ENCODE measurements around the gene BHLHA15.

Gene BHLHA15

DNA sequence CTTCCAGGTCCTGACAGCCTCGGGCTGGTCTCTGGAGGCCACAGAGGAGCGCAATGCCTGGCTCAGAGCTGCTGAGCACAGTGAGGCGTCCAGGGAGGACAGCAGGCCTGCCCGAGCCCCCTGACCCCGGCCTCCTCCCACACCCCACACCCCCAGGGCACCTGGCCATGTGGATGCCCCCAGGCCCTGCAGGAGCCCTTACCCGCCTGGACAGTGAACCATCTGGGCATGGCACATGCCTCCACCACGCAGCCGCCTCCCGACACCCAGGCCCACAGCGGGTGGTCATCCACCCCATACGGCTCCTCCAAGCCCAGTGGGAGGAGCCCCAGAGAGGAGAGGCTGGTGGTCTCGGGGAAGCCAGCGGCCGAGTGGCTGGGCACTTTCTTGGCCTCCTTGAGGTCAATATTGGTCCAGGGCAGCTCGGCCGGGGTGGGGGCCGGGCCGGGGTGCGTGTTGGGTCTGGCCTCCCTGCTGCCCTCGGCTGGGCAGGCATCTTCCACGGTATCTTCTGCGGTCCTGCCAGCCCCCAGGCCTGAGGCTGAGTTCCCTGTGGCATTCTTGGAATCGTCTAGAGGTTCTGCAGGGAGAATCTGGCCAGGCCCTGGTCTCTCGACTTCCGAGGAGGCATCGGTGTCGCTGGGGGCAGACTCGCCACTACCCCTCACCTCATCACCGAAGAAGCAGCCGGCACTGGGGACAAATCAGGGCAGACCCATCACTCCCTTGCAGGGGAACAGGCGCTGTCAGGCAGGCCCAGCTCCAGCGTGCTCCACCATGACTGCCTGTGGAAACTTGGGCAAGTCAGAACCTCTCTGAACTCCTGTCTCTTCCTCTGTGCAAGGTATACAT, 22.2 kb downstream of the BHLHA15 start:
- TF ChIP-seq, protein P1, sequence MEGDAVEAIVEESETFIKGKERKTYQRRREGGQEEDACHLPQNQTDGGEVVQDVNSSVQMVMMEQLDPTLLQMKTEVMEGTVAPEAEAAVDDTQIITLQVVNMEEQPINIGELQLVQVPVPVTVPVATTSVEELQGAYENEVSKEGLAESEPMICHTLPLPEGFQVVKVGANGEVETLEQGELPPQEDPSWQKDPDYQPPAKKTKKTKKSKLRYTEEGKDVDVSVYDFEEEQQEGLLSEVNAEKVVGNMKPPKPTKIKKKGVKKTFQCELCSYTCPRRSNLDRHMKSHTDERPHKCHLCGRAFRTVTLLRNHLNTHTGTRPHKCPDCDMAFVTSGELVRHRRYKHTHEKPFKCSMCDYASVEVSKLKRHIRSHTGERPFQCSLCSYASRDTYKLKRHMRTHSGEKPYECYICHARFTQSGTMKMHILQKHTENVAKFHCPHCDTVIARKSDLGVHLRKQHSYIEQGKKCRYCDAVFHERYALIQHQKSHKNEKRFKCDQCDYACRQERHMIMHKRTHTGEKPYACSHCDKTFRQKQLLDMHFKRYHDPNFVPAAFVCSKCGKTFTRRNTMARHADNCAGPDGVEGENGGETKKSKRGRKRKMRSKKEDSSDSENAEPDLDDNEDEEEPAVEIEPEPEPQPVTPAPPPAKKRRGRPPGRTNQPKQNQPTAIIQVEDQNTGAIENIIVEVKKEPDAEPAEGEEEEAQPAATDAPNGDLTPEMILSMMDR (IDR thresholded peaks at IDR 0.05; ENCODE audit: low read depth, low read length, missing control alignments) = no peak
- DNase-seq (ENCODE audit: extremely low read depth, low read depth) = no peak
- no peak overlapping the region for H3K4me3 ChIP-seq (replicated peaks; ENCODE audit: low read depth, low read length)

DNA sequence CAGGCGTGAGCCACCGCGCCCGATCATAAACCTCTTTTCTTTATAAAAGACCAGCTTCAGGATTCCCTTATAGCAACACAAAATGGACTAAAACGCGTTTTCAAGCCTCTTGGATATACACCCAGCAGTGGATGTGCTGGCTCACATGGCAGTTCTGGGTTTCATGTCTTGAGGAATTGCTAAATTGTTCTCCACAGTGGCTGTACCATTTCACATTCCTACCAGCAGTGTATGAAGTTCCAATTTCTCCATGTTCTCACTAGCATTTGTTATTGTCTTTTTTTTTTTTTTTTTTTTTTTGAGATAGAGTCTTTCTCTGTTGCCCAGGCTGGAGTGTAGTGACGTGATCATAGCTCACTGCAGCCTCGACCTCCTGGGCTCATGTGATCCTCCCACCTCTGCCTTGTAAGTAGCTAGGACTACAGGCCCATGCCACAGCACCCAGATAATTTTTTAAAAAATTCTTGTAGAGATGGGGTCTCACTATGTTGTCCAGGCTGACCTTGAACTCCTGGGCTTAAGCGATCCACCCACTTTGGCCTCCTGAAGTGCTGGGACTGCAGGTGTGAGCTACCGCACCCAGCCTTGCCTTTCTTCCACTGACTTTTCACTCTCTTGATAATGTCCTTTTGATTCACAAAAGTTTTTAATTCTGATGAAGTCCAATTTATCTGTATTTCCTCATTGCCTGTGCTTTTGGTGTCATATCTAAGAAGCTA, 23.3 kb downstream of the BHLHA15 start:
- DNase-seq (ENCODE audit: extremely low read depth, low read depth) = no peak
- H3K4me3 ChIP-seq (replicated peaks; ENCODE audit: low read depth, low read length) = no peak overlapping the region
- TF ChIP-seq, protein P1 (IDR thresholded peaks at IDR 0.05; ENCODE audit: low read depth, low read length, missing control alignments) = no peak

DNA sequence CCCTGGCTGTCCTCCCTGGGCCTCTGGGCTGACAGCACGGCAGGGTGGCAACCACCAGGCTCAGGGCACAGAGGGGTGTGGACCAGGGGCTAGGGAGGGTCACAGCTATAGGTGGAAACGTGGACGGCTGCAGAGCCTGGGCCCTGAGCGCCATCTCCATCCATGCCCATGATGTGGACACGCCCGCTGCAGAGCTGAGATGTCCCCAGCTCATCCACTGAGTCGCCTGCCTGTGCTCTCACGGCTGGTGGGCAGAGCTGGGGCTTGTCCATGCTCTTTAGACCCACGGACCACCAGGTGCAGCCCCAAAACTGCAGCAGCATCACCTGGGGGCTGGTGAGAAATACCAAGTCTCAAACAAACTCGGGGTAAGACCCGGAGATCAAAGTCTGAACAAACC, 24.7 kb downstream of the BHLHA15 start:
- no peak for DNase-seq (ENCODE audit: extremely low read depth, low read depth)
- H3K4me3 ChIP-seq (replicated peaks; ENCODE audit: low read depth, low read length) = no peak overlapping the region
- TF ChIP-seq, protein P1 (IDR thresholded peaks at IDR 0.05; ENCODE audit: low read depth, low read length, missing control alignments) = no peak

DNA sequence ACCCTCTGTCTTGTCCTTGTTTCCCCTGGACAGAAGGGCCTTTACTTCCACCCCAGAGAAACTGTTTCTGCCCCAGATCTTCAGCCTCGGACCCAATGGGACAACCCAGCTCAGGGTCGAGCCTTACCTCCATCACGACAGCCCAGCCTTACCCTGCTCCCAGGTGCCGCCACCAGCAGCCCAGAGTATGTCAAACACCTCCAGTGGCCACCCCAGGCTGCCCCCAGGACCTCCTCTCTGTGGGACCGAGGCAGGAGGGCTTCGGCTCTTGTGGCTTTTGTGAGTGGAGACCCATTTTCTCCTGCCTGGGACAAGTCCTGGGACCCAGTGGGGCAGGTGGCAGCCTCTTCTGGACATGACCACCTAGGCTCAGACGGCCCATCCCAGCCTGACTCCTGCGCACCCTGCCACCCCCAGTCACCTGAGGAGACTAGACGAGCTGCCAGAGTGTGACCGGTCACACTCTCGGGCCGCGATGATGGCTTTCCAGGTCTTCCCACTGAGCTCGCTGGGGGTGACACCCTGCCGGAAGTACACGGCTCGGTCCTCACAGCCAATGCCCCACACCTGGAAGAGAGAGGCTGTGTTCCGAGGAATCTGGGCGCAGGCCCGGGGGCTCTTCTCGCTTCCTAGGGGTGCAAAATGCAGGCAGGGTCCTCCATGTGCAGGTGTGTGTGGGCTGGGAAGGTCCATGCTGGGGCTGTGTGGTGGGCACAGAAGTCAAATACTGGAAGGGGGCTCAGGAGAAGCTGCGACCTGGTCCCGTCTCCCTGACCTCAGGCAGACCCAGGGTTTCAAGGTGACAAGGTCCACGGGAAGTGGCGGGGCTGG, 25.3 kb downstream of the BHLHA15 start:
- no peak overlapping the region for H3K4me3 ChIP-seq (replicated peaks; ENCODE audit: low read depth, low read length)
- TF ChIP-seq, protein P1 (IDR thresholded peaks at IDR 0.05; ENCODE audit: low read depth, low read length, missing control alignments) = no peak
- DNase-seq (ENCODE audit: extremely low read depth, low read depth) = no peak

DNA sequence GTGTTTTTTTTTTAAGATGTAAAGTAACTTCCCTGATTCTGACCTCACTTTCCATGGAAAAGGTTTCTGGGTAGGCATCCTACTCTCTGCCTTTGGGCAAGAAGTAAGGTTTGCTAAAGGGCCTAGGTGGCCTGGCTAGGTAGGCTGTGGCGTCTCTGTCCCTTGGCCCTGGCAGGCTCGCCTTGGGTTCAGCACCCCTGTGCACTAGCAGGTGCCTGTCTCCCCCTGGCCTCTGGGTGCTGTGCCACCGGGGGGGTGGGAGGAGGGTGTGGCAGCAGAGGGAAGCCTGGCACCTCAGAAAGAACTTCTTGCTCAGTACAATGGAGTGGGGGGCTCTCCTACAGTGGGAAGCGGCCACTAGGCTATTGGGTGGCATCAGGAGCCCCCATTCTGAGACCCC, 26.8 kb downstream of the BHLHA15 start:
- no peak for DNase-seq (ENCODE audit: extremely low read depth, low read depth)
- no peak overlapping the region for H3K4me3 ChIP-seq (replicated peaks; ENCODE audit: low read depth, low read length)
- TF ChIP-seq, protein P1 (IDR thresholded peaks at IDR 0.05; ENCODE audit: low read depth, low read length, missing control alignments) = no peak

DNA sequence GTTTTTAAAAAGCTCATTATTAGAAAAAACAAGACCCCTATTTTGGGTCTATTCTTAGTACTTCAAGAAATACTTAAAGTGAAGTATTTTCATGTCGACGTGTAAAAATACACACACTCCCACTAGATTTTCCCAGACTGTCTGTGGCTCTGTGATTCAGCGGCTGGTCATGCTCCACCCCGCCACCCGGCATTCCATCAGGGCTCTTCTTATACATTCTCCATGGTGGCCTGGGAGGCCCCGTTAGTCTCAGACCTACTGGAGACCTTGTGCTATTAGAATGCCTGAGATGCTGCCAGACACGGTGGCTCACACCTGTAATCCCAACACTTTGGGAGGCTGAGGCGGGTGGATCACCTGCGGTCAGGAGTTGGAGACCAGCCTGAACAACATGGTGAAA, 27.7 kb downstream of the BHLHA15 start:
- TF ChIP-seq, protein P1 (IDR thresholded peaks at IDR 0.05; ENCODE audit: low read depth, low read length, missing control alignments) = no peak
- H3K4me3 ChIP-seq (replicated peaks; ENCODE audit: low read depth, low read length) = no peak overlapping the region
- no peak for DNase-seq (ENCODE audit: extremely low read depth, low read depth)

All from HFF-Myc (cell line).